GM23338 (cell line): Measurements from ENCODE around the gene UNC45B. TPM values are rescaled to one million over a fixed set of nuclear protein-coding genes. Genes with fewer than 3 reads are reported as not detected.
"Not testable (repeated sequence)": the region's sequence is repeated elsewhere in the genome, so short reads cannot be mapped to it uniquely, and the experiment has no call there.

Source experiments
- ATAC-seq: fragments of 200-7000 bp; cut with Tn5 transposase; 3 replicates; pipeline ENCODE4 v1.9.1; 2020
- DNase-seq: peaks from one replicate; pipeline ENCODE4 v3.0.0-alpha.2; 2015; ENCODE audit warnings: low spot score
- H2AFZ ChIP-seq: fragments of 200-600 bp; sonication (generic); 2 replicates; pipeline ENCODE4 v1.8.0; 2016; ENCODE audit warnings: antibody characterized with exemption, mild to moderate bottlenecking, moderate library complexity
- H3F3A ChIP-seq: fragments of 200-600 bp; sonication (generic); replicated peaks from 2 replicates; pipeline ENCODE4 v1.8.0; 2017; ENCODE audit warnings: antibody characterized with exemption, mixed run types, low read depth
- H3K27ac ChIP-seq: fragments of 200-600 bp; sonication (generic); 2 replicates; pipeline ENCODE4 v1.6.1; 2016; ENCODE audit warnings: low read depth
- H3K27me3 ChIP-seq: fragments of 200-600 bp; sonication (generic); 2 replicates; pipeline ENCODE4 v1.8.0; 2016; ENCODE audit warnings: mild to moderate bottlenecking, mixed run types, moderate library complexity; ENCODE audit not compliant: insufficient read depth
- H3K36me3 ChIP-seq: fragments of 200-600 bp; sonication (generic); 2 replicates; pipeline ENCODE4 v1.8.0; 2016; ENCODE audit warnings: mild to moderate bottlenecking; ENCODE audit not compliant: insufficient read depth
- H3K4me1 ChIP-seq: fragments of 200-600 bp; sonication (generic); 2 replicates; pipeline ENCODE4 v1.8.0; 2016; ENCODE audit warnings: mild to moderate bottlenecking, moderate library complexity; ENCODE audit not compliant: insufficient read depth
- H3K4me2 ChIP-seq: fragments of 200-600 bp; sonication (generic); 2 replicates; pipeline ENCODE4 v1.7.1; 2017; ENCODE audit warnings: mixed run types
- H3K4me3 ChIP-seq: fragments of 200-600 bp; sonication (generic); 2 replicates; pipeline ENCODE4 v1.6.1; 2016; ENCODE audit warnings: mixed run types
- H3K79me2 ChIP-seq: fragments of 200-600 bp; sonication (generic); replicated peaks from 2 replicates; pipeline ENCODE4 v1.8.0; 2017; ENCODE audit warnings: mild to moderate bottlenecking; ENCODE audit not compliant: insufficient read depth
- H3K9me2 ChIP-seq: fragments of 200-600 bp; sonication (generic); 2 replicates; pipeline ENCODE4 v1.8.0; 2017; ENCODE audit not compliant: insufficient read depth
- H4K20me1 ChIP-seq: fragments of 200-600 bp; sonication (generic); replicated peaks from 2 replicates; pipeline ENCODE4 v1.8.0; 2017; ENCODE audit warnings: mild to moderate bottlenecking; ENCODE audit not compliant: insufficient read depth
- H3K27ac Mint-ChIP-seq: 2 replicates; pipeline ENCODE4 v1.8.0; 2020; ENCODE audit warnings: inconsistent platforms, mild to moderate bottlenecking, moderate library complexity, mixed read lengths
- H3K27me3 Mint-ChIP-seq: 3 replicates; pipeline ENCODE4 v1.8.0; 2022; ENCODE audit warnings: low read depth, mild to moderate bottlenecking, moderate library complexity, mixed read lengths, inconsistent platforms; ENCODE audit not compliant: insufficient read depth, poor library complexity
- H3K36me3 Mint-ChIP-seq: 3 replicates; pipeline ENCODE4 v1.8.0; 2021; ENCODE audit warnings: low read depth, mild to moderate bottlenecking, inconsistent platforms, moderate library complexity, mixed read lengths
- H3K4me1 Mint-ChIP-seq: 3 replicates; pipeline ENCODE4 v1.8.0; 2020; ENCODE audit warnings: mild to moderate bottlenecking, inconsistent platforms, mixed read lengths
- H3K4me3 Mint-ChIP-seq: 3 replicates; pipeline ENCODE4 v1.8.0; 2021; ENCODE audit warnings: moderate library complexity, mild to moderate bottlenecking, inconsistent platforms, mixed read lengths
- H3K9me3 Mint-ChIP-seq: 3 replicates; pipeline ENCODE4 v1.8.0; 2020; ENCODE audit warnings: moderate library complexity, mild to moderate bottlenecking, inconsistent platforms, mixed read lengths
- CREB1 ChIP-seq: fragments of 250-450 bp; sonication (Bioruptor Pico); IDR thresholded peaks from 2 replicates; pipeline ENCODE4 v1.5.0; 2020; ENCODE audit warnings: low read depth, mild to moderate bottlenecking, moderate library complexity
- CTCF ChIP-seq, 2 experiments: fragments of 200-600 bp in 1 of 2; sonication (generic) in 1 of 2; conservative IDR thresholded peaks; 2 replicates each; pipeline versions ENCODE4 v1.5.1 to v1.6.1; 2016 to 2017; ENCODE audit warnings: antibody characterized with exemption in 2 of 2, low read depth in 2 of 2, mild to moderate bottlenecking in 2 of 2, moderate library complexity in 1 of 2
- EZH2phosphoT487 ChIP-seq: fragments of 200-600 bp; sonication (generic); IDR thresholded peaks from one replicate; pipeline ENCODE4 v1.8.1; 2018; ENCODE audit warnings: antibody characterized with exemption; ENCODE audit not compliant: unreplicated experiment
- JUNB ChIP-seq: IDR thresholded peaks from one replicate; pipeline ENCODE4 v1.6.1; 2016; ENCODE audit warnings: antibody characterized with exemption; ENCODE audit not compliant: unreplicated experiment
- NANOG ChIP-seq: IDR thresholded peaks from 2 replicates; pipeline ENCODE4 v1.6.1; 2016; ENCODE audit warnings: antibody characterized with exemption, borderline replicate concordance
- POLR2AphosphoS5 ChIP-seq: IDR thresholded peaks from 2 replicates; pipeline ENCODE4 v1.6.1; 2016; ENCODE audit warnings: antibody characterized with exemption, low read depth
- STAT1 ChIP-seq: IDR thresholded peaks from one replicate; pipeline ENCODE4 v1.6.1; 2016; ENCODE audit warnings: antibody characterized with exemption; ENCODE audit not compliant: unreplicated experiment
- ZNF114 ChIP-seq: fragments of 250-450 bp; sonication (Bioruptor Pico); IDR thresholded peaks from 2 replicates; pipeline ENCODE4 v1.5.0; 2020; ENCODE audit warnings: mild to moderate bottlenecking, moderate library complexity
- ZNF331 ChIP-seq: fragments of 250-450 bp; sonication (Bioruptor Pico); IDR thresholded peaks from 2 replicates; pipeline ENCODE4 v1.5.0; 2020; ENCODE audit warnings: low read depth, mild to moderate bottlenecking, moderate library complexity
- ZNF462 ChIP-seq: fragments of 250-450 bp; sonication (Bioruptor Pico); IDR thresholded peaks from 2 replicates; pipeline ENCODE4 v1.5.0; 2020; ENCODE audit warnings: mild to moderate bottlenecking, moderate library complexity
- polyA plus RNA-seq: library from polyadenylated mRNA; unstranded; fragments of >200 nt; fragmentation: Nextera tagmentation; extraction: Ambion mirVana; gene quantifications from 2 replicates; pipeline ENCODE4 v1.2.1, GENCODE V29; 2016
- total RNA-seq: library from RNA; depleted of rRNA; stranded (reverse); fragments of >200 nt; shearing (Covaris generic); gene quantifications from 2 replicates; pipeline ENCODE4 v1.2.3, GENCODE V29; 2014
- TF ChIP-seq, protein P1 (sequence below): IDR thresholded peaks from 2 replicates; pipeline ENCODE4 v1.6.1; 2016; ENCODE audit warnings: antibody characterized with exemption

The UNC45B gene
- total and polyA plus RNA-seq, 2 experiments from 2014 or later: 0.03 TPM; not detected in 1

GRCh38 chr17:35229638-35230037, 82.0 kb downstream of the UNC45B start:
- no peak for DNase-seq
- no peaks in the 10 kb centered on the region for H3K9me2 ChIP-seq
- Mint-ChIP-seq H3K4me1 (no peaks in the 10 kb centered on the region), H3K4me3 (no peak overlapping the region), H3K27ac (no peak overlapping the region), H3K27me3 (peaks cover 3% of the 10 kb centered on the region), H3K9me3 (no peaks in the 10 kb centered on the region), H3K36me3 (no peaks in the 10 kb centered on the region)
- no peaks in the 10 kb centered on the region for H3K27me3 ChIP-seq
- no peak overlapping the region for H3K4me2 ChIP-seq
- no peak overlapping the region for H3K27ac ChIP-seq
- H3K4me1 ChIP-seq: no peaks in the 10 kb centered on the region
- H3K4me3 ChIP-seq: no peak overlapping the region
- H4K20me1 ChIP-seq: no peaks in the 10 kb centered on the region
- ATAC-seq: no peak
- no peak overlapping the region for H2AFZ ChIP-seq
- no peaks in the 10 kb centered on the region for H3K79me2 ChIP-seq
- H3F3A ChIP-seq: no peaks in the 10 kb centered on the region
- H3K36me3 ChIP-seq: no peaks in the 10 kb centered on the region
- TF ChIP-seq ZNF114 (CRISPR knock-in tag): no peak
- TF ChIP-seq EZH2phosphoT487: no peak
- no peak for TF ChIP-seq STAT1
- TF ChIP-seq ZNF331 (CRISPR knock-in tag): no peak
- no peak for TF ChIP-seq POLR2AphosphoS5
- TF ChIP-seq, protein P1, sequence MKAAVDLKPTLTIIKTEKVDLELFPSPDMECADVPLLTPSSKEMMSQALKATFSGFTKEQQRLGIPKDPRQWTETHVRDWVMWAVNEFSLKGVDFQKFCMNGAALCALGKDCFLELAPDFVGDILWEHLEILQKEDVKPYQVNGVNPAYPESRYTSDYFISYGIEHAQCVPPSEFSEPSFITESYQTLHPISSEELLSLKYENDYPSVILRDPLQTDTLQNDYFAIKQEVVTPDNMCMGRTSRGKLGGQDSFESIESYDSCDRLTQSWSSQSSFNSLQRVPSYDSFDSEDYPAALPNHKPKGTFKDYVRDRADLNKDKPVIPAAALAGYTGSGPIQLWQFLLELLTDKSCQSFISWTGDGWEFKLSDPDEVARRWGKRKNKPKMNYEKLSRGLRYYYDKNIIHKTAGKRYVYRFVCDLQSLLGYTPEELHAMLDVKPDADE: no peak
- no peak for TF ChIP-seq JUNB
- no peak for TF ChIP-seq ZNF462 (CRISPR knock-in tag)
- no peak for TF ChIP-seq CTCF (conservative IDR thresholded peaks at IDR 0.05; ENCODE audit: low read depth in 2 of 2)
- TF ChIP-seq CREB1 (CRISPR knock-in tag): no peak
- TF ChIP-seq NANOG: no peak

GRCh38 chr17:35234315-35234714, 86.7 kb downstream of the UNC45B start:
- H3F3A ChIP-seq, H3K4me3 Mint-ChIP-seq, H3K4me2 ChIP-seq, H3K27ac Mint-ChIP-seq, DNase-seq, H3K4me1 ChIP-seq, H3K27me3 Mint-ChIP-seq, H3K36me3 ChIP-seq, H3K36me3 Mint-ChIP-seq, H3K4me1 Mint-ChIP-seq, H3K27ac ChIP-seq, H2AFZ ChIP-seq, H3K79me2 ChIP-seq, H3K9me2 ChIP-seq, H3K4me3 ChIP-seq, H3K9me3 Mint-ChIP-seq, H3K27me3 ChIP-seq, ATAC-seq, H4K20me1 ChIP-seq: not testable (repeated sequence)
